Loucy (cell line): ENCODE measurements around the gene CABP5.

ENCODE experiments used
- H2AFZ ChIP-seq: fragments of 200-600 bp; sonication (generic); 2 replicates; pipeline ENCODE4 v1.6.0; 2016; ENCODE audit warnings: antibody characterized with exemption, mild to moderate bottlenecking, low read length, moderate library complexity
- H3F3A ChIP-seq: fragments of 200-600 bp; 2 replicates; pipeline ENCODE4 v1.6.0; 2016; ENCODE audit warnings: antibody characterized with exemption, low read depth, mild to moderate bottlenecking
- H3K27me3 ChIP-seq: fragments of 200-600 bp; sonication (generic); 2 replicates; pipeline ENCODE4 v1.6.1; 2014; ENCODE audit warnings: low read length, mild to moderate bottlenecking; ENCODE audit not compliant: insufficient read depth, poor library complexity, severe bottlenecking
- H3K36me3 ChIP-seq: fragments of 200-600 bp; sonication (generic); 2 replicates; pipeline ENCODE4 v1.6.1; 2016; ENCODE audit warnings: low read length; ENCODE audit not compliant: insufficient read depth
- H3K4me1 ChIP-seq: fragments of 200-600 bp; sonication (generic); 2 replicates; pipeline ENCODE4 v1.5.1; 2014; ENCODE audit warnings: low read length, mild to moderate bottlenecking; ENCODE audit not compliant: insufficient read depth, poor library complexity, severe bottlenecking
- H3K4me2 ChIP-seq: fragments of 200-600 bp; sonication (generic); 2 replicates; pipeline ENCODE4 v1.6.0; 2014; ENCODE audit warnings: antibody characterized with exemption, low read length, low read depth, mild to moderate bottlenecking; ENCODE audit not compliant: poor library complexity, severe bottlenecking
- H3K4me3 ChIP-seq: fragments of 200-600 bp; sonication (generic); 2 replicates; pipeline ENCODE4 v1.5.1; 2014; ENCODE audit warnings: low read length, mild to moderate bottlenecking, mixed read lengths; ENCODE audit not compliant: poor library complexity, severe bottlenecking
- H3K79me2 ChIP-seq: fragments of 200-600 bp; sonication (generic); 2 replicates; pipeline ENCODE4 v1.6.1; 2014; ENCODE audit warnings: low read length; ENCODE audit not compliant: insufficient read depth
- H3K9ac ChIP-seq: fragments of 200-600 bp; sonication (generic); 2 replicates; pipeline ENCODE4 v1.6.0; 2014; ENCODE audit warnings: mild to moderate bottlenecking, low read depth, low read length, moderate library complexity; ENCODE audit not compliant: poor library complexity, severe bottlenecking
- H3K9me2 ChIP-seq: fragments of 200-600 bp; sonication (generic); replicated peaks from 2 replicates; pipeline ENCODE4 v1.6.1; 2016; ENCODE audit warnings: low read depth, low read length, mixed read lengths
- H3K9me3 ChIP-seq: fragments of 200-600 bp; sonication (generic); 2 replicates; pipeline ENCODE4 v1.6.1; 2014; ENCODE audit warnings: mild to moderate bottlenecking, antibody characterized with exemption, low read length, low read depth; ENCODE audit not compliant: insufficient read depth
- H4K20me1 ChIP-seq: fragments of 200-600 bp; sonication (generic); 2 replicates; pipeline ENCODE4 v1.6.0; 2014; ENCODE audit warnings: antibody characterized with exemption, low read length, mild to moderate bottlenecking; ENCODE audit not compliant: insufficient read depth, poor library complexity, severe bottlenecking
- EZH2phosphoT487 ChIP-seq: fragments of 200-600 bp; IDR thresholded peaks from 2 replicates; pipeline ENCODE4 v1.6.1; 2018; ENCODE audit warnings: antibody characterized with exemption, mild to moderate bottlenecking, moderate library complexity, borderline replicate concordance
- TF ChIP-seq, protein P1 (sequence below): fragments of 200-600 bp; sonication (generic); conservative IDR thresholded peaks from 2 replicates; pipeline ENCODE4 v1.5.1; 2014; ENCODE audit warnings: mild to moderate bottlenecking, antibody characterized with exemption, low read length

The CABP5 gene

DNA sequence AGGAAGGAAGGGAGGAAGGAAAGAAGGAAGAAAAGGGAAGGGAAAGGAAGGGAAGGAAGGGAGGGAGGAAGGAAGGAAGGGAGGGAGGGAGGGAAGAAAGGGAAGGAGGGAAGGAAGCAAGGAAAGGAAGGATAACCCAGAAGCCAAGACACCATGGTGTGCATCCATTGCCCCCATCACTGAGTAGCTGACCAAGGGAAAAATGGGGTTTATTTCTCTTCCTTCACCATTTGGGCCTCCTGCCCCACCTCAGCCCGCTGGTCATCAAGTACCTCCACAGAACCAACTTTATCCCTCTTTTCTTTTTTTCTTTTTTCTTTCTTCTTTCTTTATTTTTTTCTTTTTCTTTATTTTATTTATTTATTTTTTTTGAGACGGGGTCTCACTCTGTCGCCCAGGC is 20.4 kb downstream of the CABP5 start:
- Histone ChIP-seq H3K9ac (no peak overlapping the region), H3K9me3 (no peaks in the 10 kb centered on the region), H3K4me2 (no peak overlapping the region), H3K27me3 (no peaks in the 10 kb centered on the region), H3F3A (no peaks in the 10 kb centered on the region), H3K4me1 (no peaks in the 10 kb centered on the region), H3K36me3 (no peaks in the 10 kb centered on the region), H4K20me1 (no peaks in the 10 kb centered on the region), H2AFZ (no peak overlapping the region), H3K9me2 (no peaks in the 10 kb centered on the region), H3K4me3 (no peak overlapping the region), H3K79me2 (no peaks in the 10 kb centered on the region)
- TF ChIP-seq EZH2phosphoT487, result no peak
- TF ChIP-seq, protein P1, sequence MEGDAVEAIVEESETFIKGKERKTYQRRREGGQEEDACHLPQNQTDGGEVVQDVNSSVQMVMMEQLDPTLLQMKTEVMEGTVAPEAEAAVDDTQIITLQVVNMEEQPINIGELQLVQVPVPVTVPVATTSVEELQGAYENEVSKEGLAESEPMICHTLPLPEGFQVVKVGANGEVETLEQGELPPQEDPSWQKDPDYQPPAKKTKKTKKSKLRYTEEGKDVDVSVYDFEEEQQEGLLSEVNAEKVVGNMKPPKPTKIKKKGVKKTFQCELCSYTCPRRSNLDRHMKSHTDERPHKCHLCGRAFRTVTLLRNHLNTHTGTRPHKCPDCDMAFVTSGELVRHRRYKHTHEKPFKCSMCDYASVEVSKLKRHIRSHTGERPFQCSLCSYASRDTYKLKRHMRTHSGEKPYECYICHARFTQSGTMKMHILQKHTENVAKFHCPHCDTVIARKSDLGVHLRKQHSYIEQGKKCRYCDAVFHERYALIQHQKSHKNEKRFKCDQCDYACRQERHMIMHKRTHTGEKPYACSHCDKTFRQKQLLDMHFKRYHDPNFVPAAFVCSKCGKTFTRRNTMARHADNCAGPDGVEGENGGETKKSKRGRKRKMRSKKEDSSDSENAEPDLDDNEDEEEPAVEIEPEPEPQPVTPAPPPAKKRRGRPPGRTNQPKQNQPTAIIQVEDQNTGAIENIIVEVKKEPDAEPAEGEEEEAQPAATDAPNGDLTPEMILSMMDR, result no peak

DNA sequence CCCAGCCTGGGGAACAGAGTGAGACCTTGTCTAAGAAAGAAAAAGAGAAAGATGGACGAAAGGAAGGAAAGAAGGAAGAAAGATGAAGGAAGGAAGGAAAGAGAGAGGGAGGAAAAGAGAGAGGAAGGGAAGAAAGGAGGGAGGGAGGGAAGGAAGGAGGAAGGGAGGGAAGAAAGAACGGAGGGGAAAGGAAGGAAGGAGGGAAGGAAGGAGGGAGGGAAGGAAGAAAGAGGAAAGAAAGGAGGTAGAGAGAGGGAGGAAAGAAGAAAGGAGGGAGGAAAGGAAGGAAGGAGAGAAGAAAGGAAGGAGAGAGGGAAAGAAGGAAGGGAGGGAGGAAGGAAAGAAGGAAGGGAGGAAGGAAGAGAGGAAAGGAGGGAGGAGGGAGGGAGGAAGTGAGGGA is 20.9 kb downstream of the CABP5 start:
- TF ChIP-seq, protein P1, result no peak
- no peak for TF ChIP-seq EZH2phosphoT487
- Histone ChIP-seq H3K27me3 (no peaks in the 10 kb centered on the region), H3K79me2 (no peaks in the 10 kb centered on the region)

DNA sequence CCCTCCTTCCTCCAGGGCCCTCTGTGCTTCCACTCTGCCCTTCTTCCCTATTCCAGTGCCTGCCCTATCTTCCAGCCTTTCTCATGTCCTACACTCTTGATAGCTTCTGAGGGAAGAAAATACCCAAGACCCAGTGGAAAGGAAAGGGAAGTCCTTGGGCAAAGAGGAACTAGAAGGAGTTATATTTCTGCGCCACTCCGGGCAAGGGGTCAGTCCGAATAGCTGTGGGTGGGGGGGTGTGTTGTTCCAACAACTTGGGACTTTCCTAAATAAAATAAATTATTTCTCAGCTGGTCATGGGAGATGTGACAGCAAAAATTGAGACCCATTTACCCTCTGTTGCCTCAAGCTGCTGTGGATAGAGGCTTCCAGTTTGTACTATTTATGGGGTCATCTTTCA is 23.2 kb downstream of the CABP5 start:
- Histone ChIP-seq H3K4me1 (no peaks in the 10 kb centered on the region), H3K27me3 (no peaks in the 10 kb centered on the region), H3F3A (no peaks in the 10 kb centered on the region), H3K9me3 (no peaks in the 10 kb centered on the region), H3K79me2 (no peaks in the 10 kb centered on the region), H3K4me3 (no peak overlapping the region), H3K9me2 (no peaks in the 10 kb centered on the region), H3K9ac (no peak overlapping the region), H4K20me1 (no peaks in the 10 kb centered on the region), H2AFZ (no peak overlapping the region), H3K36me3 (no peaks in the 10 kb centered on the region), H3K4me2 (no peak overlapping the region)
- TF ChIP-seq, protein P1, result no peak
- TF ChIP-seq EZH2phosphoT487, result no peak

More for the DNA sequence above, 20.9 kb downstream of the CABP5 start:
- no peak overlapping the region for H2AFZ ChIP-seq
- H3K4me3 ChIP-seq, result no peak overlapping the region
- no peaks in the 10 kb centered on the region for H3K9me3 ChIP-seq
- no peak overlapping the region for H3K9ac ChIP-seq
- no peak overlapping the region for H3K4me2 ChIP-seq
- no peaks in the 10 kb centered on the region for H3K9me2 ChIP-seq
- H3K4me1 ChIP-seq, result no peaks in the 10 kb centered on the region
- no peaks in the 10 kb centered on the region for H3F3A ChIP-seq
- H4K20me1 ChIP-seq, result no peaks in the 10 kb centered on the region
- H3K36me3 ChIP-seq, result no peaks in the 10 kb centered on the region
